ENCODE results near the gene SRBD1.

Gene SRBD1

DNA sequence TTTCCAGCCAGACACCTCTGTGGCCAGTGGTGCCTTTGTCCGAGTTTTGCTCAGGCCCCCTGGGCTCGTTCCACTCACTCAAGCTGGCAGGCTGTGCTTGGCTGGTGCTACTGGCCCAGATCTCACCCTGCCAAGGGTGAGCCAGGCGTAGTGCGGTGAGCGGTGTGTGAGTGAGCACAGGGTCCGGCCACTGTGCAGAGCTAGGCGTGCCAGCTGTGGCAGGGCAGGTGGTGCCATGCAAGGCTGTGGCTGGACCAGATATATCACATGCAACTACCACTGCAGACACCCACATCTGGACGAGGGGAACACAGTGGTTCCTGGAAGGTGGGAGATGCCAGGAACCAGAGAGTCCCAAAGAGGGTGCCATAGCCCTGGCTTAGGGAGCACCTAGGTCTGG lies 70.1 kb downstream of the SRBD1 start:
- peaks cover 11% of the 10 kb centered on the region for H3K36me3 ChIP-seq (ENCODE audit: insufficient read depth, low read length)

GRCh38 chr2:45533771-45534170 lies 77.3 kb downstream of the SRBD1 start:
- no peak overlapping the region for H3K9ac ChIP-seq (ENCODE audit: low read length)
- no peaks in the 10 kb centered on the region for H3K4me1 ChIP-seq (ENCODE audit: insufficient read depth, low read length)
- no peak overlapping the region for H3K27ac ChIP-seq (ENCODE audit: low read depth, low read length)
- no peaks in the 10 kb centered on the region for H3K36me3 ChIP-seq (ENCODE audit: insufficient read depth, low read length)
- no peaks in the 10 kb centered on the region for H3K9me3 ChIP-seq (ENCODE audit: low read length)
- no peak overlapping the region for H3K4me3 ChIP-seq (ENCODE audit: low read depth in 1 of 2, low read length in 2 of 2)
- no peaks in the 10 kb centered on the region for H3K27me3 ChIP-seq (ENCODE audit: control insufficient read depth in 1 of 2, insufficient read depth in 2 of 2, low read length in 2 of 2)

More for the DNA sequence above, 70.1 kb downstream of the SRBD1 start:
- no peak overlapping the region for H3K4me3 ChIP-seq (ENCODE audit: low read depth in 1 of 2, low read length in 2 of 2)
- no peaks in the 10 kb centered on the region for H3K4me1 ChIP-seq (ENCODE audit: insufficient read depth, low read length)
- H3K27ac ChIP-seq (ENCODE audit: low read depth, low read length), result no peak overlapping the region
- no peaks in the 10 kb centered on the region for H3K27me3 ChIP-seq (ENCODE audit: control insufficient read depth in 1 of 2, insufficient read depth in 2 of 2, low read length in 2 of 2)
- H3K9ac ChIP-seq (ENCODE audit: low read length), result no peak overlapping the region
- H3K9me3 ChIP-seq (ENCODE audit: low read length), result no peaks in the 10 kb centered on the region

- Histone ChIP-seq H3K27ac (ENCODE audit: low read depth, low read length) (no peak overlapping the region), H3K4me3 (ENCODE audit: low read depth in 1 of 2, low read length in 2 of 2) (no peak overlapping the region), H3K36me3 (ENCODE audit: insufficient read depth, low read length) (no peaks in the 10 kb centered on the region), H3K4me1 (ENCODE audit: insufficient read depth, low read length) (no peaks in the 10 kb centered on the region), H3K9me3 (ENCODE audit: low read length) (no peaks in the 10 kb centered on the region), H3K9ac (ENCODE audit: low read length) (no peak overlapping the region), H3K27me3 (ENCODE audit: control insufficient read depth in 1 of 2, insufficient read depth in 2 of 2, low read length in 2 of 2) (no peaks in the 10 kb centered on the region)
Observed at GRCh38 chr2:45532181-45532580, 78.9 kb downstream of the SRBD1 start.

DNA sequence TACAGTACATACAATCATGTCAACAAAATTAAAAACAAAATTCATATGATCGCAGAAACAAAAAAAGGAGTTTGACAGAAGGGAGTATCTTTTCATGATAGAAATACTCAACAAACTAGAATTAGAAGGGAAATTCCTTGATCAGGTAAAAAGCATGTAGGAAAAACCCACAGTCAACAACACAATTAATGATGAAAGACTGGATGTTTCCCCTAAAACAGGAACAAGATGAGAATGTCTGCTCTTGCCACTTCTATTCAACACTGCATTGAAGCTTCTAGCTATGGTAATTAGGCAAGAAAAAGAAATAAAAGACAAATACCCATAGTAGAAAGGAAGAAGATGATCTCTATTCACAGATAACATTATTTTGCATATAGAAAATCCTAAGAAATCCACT lies 87.1 kb downstream of the SRBD1 start:
- Histone ChIP-seq H3K4me1 (ENCODE audit: insufficient read depth, low read length) (no peaks in the 10 kb centered on the region), H3K9me3 (ENCODE audit: low read length) (no peaks in the 10 kb centered on the region), H3K36me3 (ENCODE audit: insufficient read depth, low read length) (no peaks in the 10 kb centered on the region), H3K27me3 (ENCODE audit: control insufficient read depth in 1 of 2, insufficient read depth in 2 of 2, low read length in 2 of 2) (no peaks in the 10 kb centered on the region), H3K27ac (ENCODE audit: low read depth, low read length) (no peak overlapping the region), H3K4me3 (ENCODE audit: low read depth in 1 of 2, low read length in 2 of 2) (no peak overlapping the region), H3K9ac (ENCODE audit: low read length) (no peak overlapping the region)

DNA sequence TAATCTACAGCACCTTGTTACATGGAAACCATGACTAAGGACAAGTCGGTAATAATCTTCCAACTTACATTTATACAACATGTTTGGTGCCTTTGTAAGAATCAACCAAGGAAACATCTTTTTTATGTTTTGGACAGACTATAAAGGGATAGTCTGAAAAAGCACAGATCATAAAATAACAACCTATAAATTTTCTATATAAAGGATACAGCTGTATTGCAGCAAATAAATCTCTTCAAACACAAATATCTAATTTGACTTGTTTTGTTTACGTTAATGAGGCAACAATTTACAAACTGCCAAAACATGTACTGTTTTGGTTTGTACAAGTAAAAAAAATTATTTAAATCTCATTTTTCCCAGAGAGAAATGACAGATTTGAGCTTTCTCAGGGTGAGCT lies 92.5 kb downstream of the SRBD1 start:
- Histone ChIP-seq H3K9me3 (ENCODE audit: low read length) (no peaks in the 10 kb centered on the region), H3K4me1 (ENCODE audit: insufficient read depth, low read length) (no peaks in the 10 kb centered on the region), H3K36me3 (ENCODE audit: insufficient read depth, low read length) (no peaks in the 10 kb centered on the region), H3K4me3 (ENCODE audit: low read depth in 1 of 2, low read length in 2 of 2) (no peak overlapping the region), H3K9ac (ENCODE audit: low read length) (no peak overlapping the region), H3K27ac (ENCODE audit: low read depth, low read length) (no peak overlapping the region), H3K27me3 (ENCODE audit: control insufficient read depth in 1 of 2, insufficient read depth in 2 of 2, low read length in 2 of 2) (no peaks in the 10 kb centered on the region)

DNA sequence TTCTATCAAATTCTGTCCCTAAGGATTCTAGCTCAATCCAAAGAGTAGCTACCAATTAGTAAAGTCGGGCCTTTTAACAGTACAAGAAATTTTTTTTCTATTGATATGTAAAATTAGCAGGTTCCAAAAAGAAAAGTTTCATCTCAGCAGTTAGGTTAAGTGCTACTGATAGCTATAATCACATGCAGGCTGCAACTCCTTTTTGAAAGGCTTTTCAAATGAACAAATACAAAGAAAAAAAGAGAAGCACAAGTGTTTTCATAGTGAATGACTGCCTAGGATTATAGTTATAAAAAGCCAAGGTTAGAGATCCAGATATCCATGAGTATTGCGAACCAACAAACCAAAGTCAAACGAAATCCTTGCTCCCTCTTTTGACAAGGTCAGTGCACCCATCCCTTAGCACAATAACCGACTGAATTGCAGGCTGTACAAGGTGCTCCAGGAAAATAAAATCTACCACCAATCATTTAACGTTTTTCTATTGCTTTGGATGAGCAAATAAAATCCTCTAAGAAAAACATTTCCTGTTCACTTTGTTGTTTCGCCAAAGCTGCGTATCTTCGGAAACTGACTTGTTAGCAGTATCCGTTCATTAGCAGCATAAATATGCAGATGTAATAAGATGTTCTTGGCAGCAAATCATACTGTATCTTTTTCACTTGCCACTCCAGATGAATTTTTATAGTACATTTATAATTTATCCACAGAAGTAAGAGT lies 100.2 kb downstream of the SRBD1 start:
- Histone ChIP-seq H3K27me3 (ENCODE audit: control insufficient read depth in 1 of 2, insufficient read depth in 2 of 2, low read length in 2 of 2) (no peaks in the 10 kb centered on the region), H3K27ac (ENCODE audit: low read depth, low read length) (no peak overlapping the region), H3K9ac (ENCODE audit: low read length) (no peak overlapping the region), H3K9me3 (ENCODE audit: low read length) (no peaks in the 10 kb centered on the region), H3K4me3 (ENCODE audit: low read depth in 1 of 2, low read length in 2 of 2) (no peak overlapping the region), H3K4me1 (ENCODE audit: insufficient read depth, low read length) (no peaks in the 10 kb centered on the region), H3K36me3 (ENCODE audit: insufficient read depth, low read length) (no peaks in the 10 kb centered on the region)

GRCh38 chr2:45506756-45507155 lies 104.3 kb downstream of the SRBD1 start:
- Histone ChIP-seq H3K27me3 (ENCODE audit: control insufficient read depth in 1 of 2, insufficient read depth in 2 of 2, low read length in 2 of 2) (no peaks in the 10 kb centered on the region), H3K9ac (ENCODE audit: low read length) (no peak overlapping the region), H3K27ac (ENCODE audit: low read depth, low read length) (no peak overlapping the region), H3K4me1 (ENCODE audit: insufficient read depth, low read length) (no peaks in the 10 kb centered on the region), H3K4me3 (ENCODE audit: low read depth in 1 of 2, low read length in 2 of 2) (no peak overlapping the region), H3K36me3 (ENCODE audit: insufficient read depth, low read length) (no peaks in the 10 kb centered on the region), H3K9me3 (ENCODE audit: low read length) (no peaks in the 10 kb centered on the region)

DNA sequence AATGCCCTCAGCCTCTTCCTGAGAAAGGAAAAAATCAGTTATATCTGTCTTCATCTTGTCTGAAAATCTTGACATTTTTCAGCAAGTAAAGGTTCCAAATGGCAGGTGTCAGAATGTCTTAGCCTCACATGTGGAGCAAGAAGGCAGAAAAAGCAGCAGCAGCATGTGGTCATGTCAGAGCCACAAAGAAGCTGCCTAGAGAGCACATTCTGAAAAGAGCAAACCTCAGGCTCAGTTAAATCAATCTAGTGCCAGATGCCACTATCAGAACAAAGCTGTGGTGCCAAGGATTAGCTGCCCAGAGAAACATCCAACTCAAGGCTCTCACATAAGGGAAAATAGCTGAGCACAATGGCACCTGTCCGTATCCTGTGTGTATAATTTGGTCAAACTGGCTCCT lies 105.9 kb downstream of the SRBD1 start:
- Histone ChIP-seq H3K4me1 (ENCODE audit: insufficient read depth, low read length) (no peaks in the 10 kb centered on the region), H3K27me3 (ENCODE audit: control insufficient read depth in 1 of 2, insufficient read depth in 2 of 2, low read length in 2 of 2) (no peaks in the 10 kb centered on the region), H3K9me3 (ENCODE audit: low read length) (no peaks in the 10 kb centered on the region), H3K9ac (ENCODE audit: low read length) (no peak overlapping the region), H3K27ac (ENCODE audit: low read depth, low read length) (no peak overlapping the region), H3K4me3 (ENCODE audit: low read depth in 1 of 2, low read length in 2 of 2) (no peak overlapping the region), H3K36me3 (ENCODE audit: insufficient read depth, low read length) (no peaks in the 10 kb centered on the region)

DNA sequence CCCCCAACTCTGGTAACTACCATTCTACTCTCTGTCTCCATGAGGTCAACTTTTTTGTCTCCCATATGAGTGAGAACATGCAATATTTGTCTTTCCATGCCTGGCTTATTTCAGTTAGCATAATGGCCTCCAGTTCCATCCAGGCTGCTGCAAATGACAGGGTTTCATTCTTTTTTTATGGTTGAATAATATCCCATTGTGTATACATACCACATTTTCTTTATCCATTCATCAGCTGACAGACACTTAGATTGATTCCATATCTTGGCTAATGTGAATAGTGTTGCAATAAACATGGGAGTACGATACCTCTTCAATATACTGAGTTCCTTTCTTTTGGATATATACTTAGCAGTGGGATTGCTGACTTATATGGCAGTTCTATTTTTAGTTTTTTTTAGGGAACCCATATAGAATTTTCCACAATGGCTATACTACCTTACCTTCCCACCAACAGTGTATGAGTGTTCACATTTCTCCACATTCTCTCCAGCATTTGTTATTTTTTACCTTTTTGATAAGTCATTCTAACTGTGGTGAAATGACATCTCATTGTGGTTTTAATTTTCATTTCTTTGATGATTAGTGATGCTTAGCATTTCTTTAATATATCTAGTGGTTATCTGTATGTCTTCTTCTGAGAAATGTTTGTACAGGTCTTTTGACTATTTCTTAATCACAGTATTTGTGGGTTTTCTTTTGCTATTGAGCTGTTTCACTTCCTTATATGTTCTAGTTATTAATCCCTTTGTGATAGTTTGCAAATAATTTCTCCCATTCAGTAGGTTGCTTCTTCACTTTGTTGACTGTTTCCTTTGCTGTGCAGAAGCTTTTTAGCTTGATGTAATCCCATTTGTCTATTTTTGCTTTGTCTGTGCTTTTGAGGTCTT lies 112.2 kb downstream of the SRBD1 start:
- no peak overlapping the region for H3K9ac ChIP-seq (ENCODE audit: low read length)
- H3K9me3 ChIP-seq (ENCODE audit: low read length), result no peaks in the 10 kb centered on the region
- no peaks in the 10 kb centered on the region for H3K27me3 ChIP-seq (ENCODE audit: control insufficient read depth in 1 of 2, insufficient read depth in 2 of 2, low read length in 2 of 2)
- H3K27ac ChIP-seq (ENCODE audit: low read depth, low read length), result no peak overlapping the region
- no peaks in the 10 kb centered on the region for H3K36me3 ChIP-seq (ENCODE audit: insufficient read depth, low read length)
- H3K4me3 ChIP-seq (ENCODE audit: low read depth in 1 of 2, low read length in 2 of 2), result no peak overlapping the region
- no peaks in the 10 kb centered on the region for H3K4me1 ChIP-seq (ENCODE audit: insufficient read depth, low read length)

DNA sequence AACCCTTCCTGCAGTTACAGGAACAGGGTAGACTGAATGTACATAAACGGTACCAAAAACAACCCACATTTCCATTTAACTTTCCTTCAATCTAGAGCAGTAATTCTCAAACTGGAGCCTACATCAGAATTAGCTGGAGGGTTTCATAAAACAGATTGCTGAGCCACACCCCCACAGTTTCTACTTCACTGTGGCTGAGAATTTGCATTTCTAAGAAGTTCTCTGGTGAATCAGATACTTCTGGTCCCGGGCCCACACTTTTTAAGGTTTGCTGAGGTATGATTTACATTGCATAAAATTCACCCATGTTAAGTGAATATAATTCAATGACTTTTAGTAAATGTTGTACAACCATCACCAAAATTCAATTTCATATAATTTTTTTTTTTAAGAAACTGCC lies 113.7 kb downstream of the SRBD1 start:
- Histone ChIP-seq H3K9ac (ENCODE audit: low read length) (no peak overlapping the region), H3K27ac (ENCODE audit: low read depth, low read length) (no peak overlapping the region), H3K4me3 (ENCODE audit: low read depth in 1 of 2, low read length in 2 of 2) (no peak overlapping the region), H3K27me3 (ENCODE audit: control insufficient read depth in 1 of 2, insufficient read depth in 2 of 2, low read length in 2 of 2) (no peaks in the 10 kb centered on the region), H3K4me1 (ENCODE audit: insufficient read depth, low read length) (no peaks in the 10 kb centered on the region), H3K9me3 (ENCODE audit: low read length) (no peaks in the 10 kb centered on the region), H3K36me3 (ENCODE audit: insufficient read depth, low read length) (no peaks in the 10 kb centered on the region)

DNA sequence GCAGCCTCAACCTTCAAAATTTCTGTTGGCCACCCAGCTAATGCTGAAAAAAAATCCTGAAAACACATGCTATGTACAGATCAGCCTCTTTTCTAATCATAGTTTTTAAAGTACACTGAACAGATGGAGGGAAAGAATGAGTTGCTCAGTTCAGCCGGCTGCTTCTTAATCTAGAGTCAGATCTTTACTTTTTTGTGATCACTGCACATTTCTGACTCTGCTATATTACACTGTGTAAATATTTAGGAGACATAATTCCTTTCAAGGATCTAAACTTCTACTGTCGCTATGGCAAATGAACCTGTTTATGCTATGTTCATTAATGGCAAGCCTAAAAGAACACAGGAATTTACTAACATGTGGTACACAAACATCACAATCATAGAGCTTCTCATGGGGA lies 114.2 kb downstream of the SRBD1 start:
- no peaks in the 10 kb centered on the region for H3K9me3 ChIP-seq (ENCODE audit: low read length)
- H3K27ac ChIP-seq (ENCODE audit: low read depth, low read length), result no peak overlapping the region
- H3K27me3 ChIP-seq (ENCODE audit: control insufficient read depth in 1 of 2, insufficient read depth in 2 of 2, low read length in 2 of 2), result no peaks in the 10 kb centered on the region
- H3K4me3 ChIP-seq (ENCODE audit: low read depth in 1 of 2, low read length in 2 of 2), result no peak overlapping the region
- no peaks in the 10 kb centered on the region for H3K36me3 ChIP-seq (ENCODE audit: insufficient read depth, low read length)
- no peaks in the 10 kb centered on the region for H3K4me1 ChIP-seq (ENCODE audit: insufficient read depth, low read length)
- H3K9ac ChIP-seq (ENCODE audit: low read length), result no peak overlapping the region

GRCh38 chr2:45494978-45495293 lies 116.1 kb downstream of the SRBD1 start:
- no peak overlapping the region for H3K9ac ChIP-seq (ENCODE audit: low read length)
- H3K4me3 ChIP-seq (ENCODE audit: low read depth in 1 of 2, low read length in 2 of 2), result no peak overlapping the region
- H3K27me3 ChIP-seq (ENCODE audit: control insufficient read depth in 1 of 2, insufficient read depth in 2 of 2, low read length in 2 of 2), result no peaks in the 10 kb centered on the region
- H3K27ac ChIP-seq (ENCODE audit: low read depth, low read length), result no peak overlapping the region
- H3K4me1 ChIP-seq (ENCODE audit: insufficient read depth, low read length), result no peaks in the 10 kb centered on the region
- H3K9me3 ChIP-seq (ENCODE audit: low read length), result no peaks in the 10 kb centered on the region
- no peaks in the 10 kb centered on the region for H3K36me3 ChIP-seq (ENCODE audit: insufficient read depth, low read length)
